Activated naive CD4-positive, alpha-beta T cell treated with anti-CD3 and anti-CD28 coated beads for 36 hours (primary cell): ENCODE data around the gene PTPRM. TPM values are rescaled to one million over a fixed set of nuclear protein-coding genes. Genes with fewer than 3 reads are reported as not detected.

ENCODE experiments used
- CTCF ChIA-PET: fragments of 350-600 bp; sonication (Branson Sonifier 250); formaldehyde crosslinking; loops from one replicate; lab custom pipeline; 2021; ENCODE audit warnings: antibody characterized with exemption; lab: Charles Lee
- DNase-seq: peaks from one replicate; pipeline ENCODE4 v3.0.0-alpha.2; 2020
- H3K27ac Mint-ChIP-seq: one replicate; pipeline ENCODE4 v1.8.0; 2021; ENCODE audit warnings: mild to moderate bottlenecking, mixed read lengths
- H3K27me3 Mint-ChIP-seq: one replicate; pipeline ENCODE4 v1.8.0; 2021; ENCODE audit warnings: low read depth, mixed read lengths
- H3K36me3 Mint-ChIP-seq: one replicate; pipeline ENCODE4 v1.8.0; 2021; ENCODE audit warnings: low read depth, mixed read lengths
- H3K4me1 Mint-ChIP-seq: one replicate; pipeline ENCODE4 v1.8.0; 2021; ENCODE audit warnings: low read depth, mixed read lengths
- H3K4me3 Mint-ChIP-seq: one replicate; pipeline ENCODE4 v1.8.0; 2021; ENCODE audit warnings: mild to moderate bottlenecking, moderate library complexity, mixed read lengths
- H3K9me3 Mint-ChIP-seq: one replicate; pipeline ENCODE4 v1.8.0; 2021; ENCODE audit warnings: mixed read lengths
- intact Hi-C: fragments of 100-400 bp; cut with micrococcal nuclease; formaldehyde crosslinking; loops from one replicate; pipeline ENCODE4 v1.15.1; 2023
- total RNA-seq, 2 experiments: library from RNA; stranded (reverse); gene quantifications; one replicate each; pipeline ENCODE4 v1.2.3, GENCODE V29; 2021

PTPRM gene
- total RNA-seq, 2 experiments from 2014 or later = 4.3 to 6.1 TPM

DNA sequence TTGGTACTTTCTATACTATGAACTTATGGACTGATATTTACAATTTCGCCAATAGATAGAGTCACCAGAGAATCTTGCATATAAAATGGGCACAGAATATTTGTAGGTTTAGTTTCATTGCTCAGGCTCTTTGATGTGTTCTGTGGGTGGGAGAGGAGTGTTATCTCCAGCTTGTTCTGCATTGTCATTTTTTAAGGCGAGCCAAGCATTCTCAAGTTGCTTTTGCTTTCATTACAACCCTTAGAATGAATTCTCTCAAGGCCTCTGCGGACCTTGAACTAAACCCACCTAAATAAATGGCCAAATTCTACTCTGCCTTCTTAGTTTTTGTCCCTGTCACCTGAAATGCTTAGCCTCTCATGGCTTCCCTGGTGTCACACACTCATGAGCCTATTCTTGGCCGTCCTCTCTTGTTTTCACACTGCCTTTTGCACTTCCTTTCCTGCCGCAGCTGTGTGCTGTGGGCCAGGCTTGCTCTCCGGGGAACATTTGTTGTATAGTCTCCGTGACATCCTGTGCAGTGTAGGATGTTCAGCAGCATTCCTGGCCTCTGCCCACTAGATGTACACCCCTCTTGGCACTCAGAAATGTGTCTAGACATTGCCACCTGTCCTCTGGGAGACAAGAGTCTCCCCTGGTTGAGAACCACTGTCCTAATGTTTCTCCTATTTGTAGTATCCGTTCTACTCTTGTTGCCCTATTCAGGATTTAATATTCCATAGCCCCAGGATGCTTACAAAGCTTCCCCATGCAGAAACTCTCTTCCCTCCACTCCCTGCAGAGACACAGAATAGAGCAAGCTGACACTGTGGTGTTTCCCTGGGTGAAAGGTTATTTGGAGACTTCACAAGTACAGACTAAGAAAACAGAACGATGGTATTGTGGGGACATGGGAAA lies 255.6 kb downstream of the PTPRM start:
- no peaks in the 10 kb centered on the region for H3K9me3 Mint-ChIP-seq
- no peak overlapping the region for H3K4me3 Mint-ChIP-seq
- H3K36me3 Mint-ChIP-seq = no peaks in the 10 kb centered on the region
- no peak overlapping the region for H3K27ac Mint-ChIP-seq
- CTCF ChIA-PET = no interaction called here
- no peaks in the 10 kb centered on the region for H3K27me3 Mint-ChIP-seq
- intact Hi-C loops = no loop called here
- DNase-seq = no peak
- H3K4me1 Mint-ChIP-seq = no peaks in the 10 kb centered on the region

DNA sequence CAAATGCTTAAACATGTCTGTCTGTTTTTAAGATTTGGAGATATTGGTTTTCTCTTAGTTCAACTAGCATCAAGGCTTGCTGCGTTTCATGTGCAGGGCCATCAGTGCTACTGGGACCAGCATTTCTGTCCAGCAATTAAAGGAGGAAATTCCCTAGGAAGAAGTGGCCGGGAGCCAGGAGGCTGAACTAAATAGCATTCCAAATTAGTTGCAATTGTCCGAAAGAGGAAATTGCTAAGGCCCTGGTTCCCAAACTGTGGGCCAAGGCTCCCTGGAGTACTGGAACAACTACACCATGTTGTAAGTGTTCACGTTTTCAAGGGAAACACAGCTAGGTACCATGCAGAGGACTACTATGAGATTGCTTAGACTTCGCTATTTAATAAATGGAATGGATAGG lies 257.9 kb downstream of the PTPRM start:
- no peak for DNase-seq
- Mint-ChIP-seq H3K27ac (no peak overlapping the region), H3K36me3 (no peaks in the 10 kb centered on the region), H3K4me1 (no peaks in the 10 kb centered on the region), H3K27me3 (no peaks in the 10 kb centered on the region), H3K4me3 (no peak overlapping the region), H3K9me3 (no peaks in the 10 kb centered on the region)
- CTCF ChIA-PET = no interaction called here
- intact Hi-C loops = no loop called here

- no peaks in the 10 kb centered on the region for H3K27me3 Mint-ChIP-seq
- intact Hi-C loops = no loop called here
- DNase-seq = no peak
- no peaks in the 10 kb centered on the region for H3K4me1 Mint-ChIP-seq
- no peak overlapping the region for H3K4me3 Mint-ChIP-seq
- peaks cover 6% of the 10 kb centered on the region for H3K9me3 Mint-ChIP-seq
- no peak overlapping the region for H3K27ac Mint-ChIP-seq
- CTCF ChIA-PET = no interaction called here
- H3K36me3 Mint-ChIP-seq = no peaks in the 10 kb centered on the region
Measured at GRCh38 chr18:7830468-7830867, 263.4 kb downstream of the PTPRM start.

DNA sequence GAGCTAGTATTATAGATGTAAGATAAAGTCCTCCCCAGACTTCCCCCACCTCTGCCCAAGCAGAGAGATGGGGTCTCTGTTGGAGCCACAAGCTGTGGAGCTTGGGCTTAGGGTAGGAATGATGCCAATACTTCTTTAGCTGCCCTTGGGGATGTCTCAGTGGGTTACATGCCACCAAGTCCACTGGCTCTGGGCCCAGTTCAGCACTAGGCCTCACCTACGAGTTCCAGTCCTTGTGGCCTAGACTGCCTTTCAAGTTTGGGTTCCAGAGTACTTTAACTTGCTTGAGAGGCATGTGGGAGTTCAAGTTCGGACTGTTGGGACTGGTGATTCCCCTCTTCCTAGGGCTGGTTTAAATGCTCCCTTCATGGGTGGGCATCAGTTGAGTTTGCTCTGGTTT lies 272.4 kb downstream of the PTPRM start:
- Mint-ChIP-seq H3K4me1 (no peaks in the 10 kb centered on the region), H3K4me3 (no peak overlapping the region), H3K36me3 (peaks cover 2% of the 10 kb centered on the region), H3K27ac (no peak overlapping the region), H3K9me3 (peaks cover 11% of the 10 kb centered on the region), H3K27me3 (no peaks in the 10 kb centered on the region)
- no peak for DNase-seq
- intact Hi-C loops = no loop called here
- CTCF ChIA-PET = no interaction called here

GRCh38 chr18:7840411-7840810 lies 273.3 kb downstream of the PTPRM start:
- DNase-seq = no peak
- no peaks in the 10 kb centered on the region for H3K4me1 Mint-ChIP-seq
- no peak overlapping the region for H3K4me3 Mint-ChIP-seq
- CTCF ChIA-PET = no interaction called here
- H3K27ac Mint-ChIP-seq = no peak overlapping the region
- H3K27me3 Mint-ChIP-seq = no peaks in the 10 kb centered on the region
- intact Hi-C loops = loop anchor here (1.0 kb wide), 1 partner anchor 28 kb away; no protein-coding TSS in a partner anchor
- peaks cover 16% of the 10 kb centered on the region for H3K9me3 Mint-ChIP-seq
- peaks cover 2% of the 10 kb centered on the region for H3K36me3 Mint-ChIP-seq

GRCh38 chr18:7844017-7844416 lies 276.9 kb downstream of the PTPRM start:
- no peak overlapping the region for H3K4me3 Mint-ChIP-seq
- intact Hi-C loops = no loop called here
- H3K9me3 Mint-ChIP-seq = peaks cover 14% of the 10 kb centered on the region
- H3K36me3 Mint-ChIP-seq = no peaks in the 10 kb centered on the region
- no peak for DNase-seq
- no peaks in the 10 kb centered on the region for H3K4me1 Mint-ChIP-seq
- CTCF ChIA-PET = no interaction called here
- no peak overlapping the region for H3K27ac Mint-ChIP-seq
- no peaks in the 10 kb centered on the region for H3K27me3 Mint-ChIP-seq

GRCh38 chr18:7844418-7844817 lies 277.3 kb downstream of the PTPRM start:
- H3K9me3 Mint-ChIP-seq = peaks cover 14% of the 10 kb centered on the region
- no peaks in the 10 kb centered on the region for H3K4me1 Mint-ChIP-seq
- H3K27me3 Mint-ChIP-seq = no peaks in the 10 kb centered on the region
- intact Hi-C loops = no loop called here
- DNase-seq = no peak
- H3K4me3 Mint-ChIP-seq = no peak overlapping the region
- H3K36me3 Mint-ChIP-seq = no peaks in the 10 kb centered on the region
- CTCF ChIA-PET = no interaction called here
- no peak overlapping the region for H3K27ac Mint-ChIP-seq

GRCh38 chr18:7846335-7846734 lies 279.2 kb downstream of the PTPRM start:
- no peak overlapping the region for H3K4me3 Mint-ChIP-seq
- H3K27ac Mint-ChIP-seq = no peak overlapping the region
- intact Hi-C loops = no loop called here

DNA sequence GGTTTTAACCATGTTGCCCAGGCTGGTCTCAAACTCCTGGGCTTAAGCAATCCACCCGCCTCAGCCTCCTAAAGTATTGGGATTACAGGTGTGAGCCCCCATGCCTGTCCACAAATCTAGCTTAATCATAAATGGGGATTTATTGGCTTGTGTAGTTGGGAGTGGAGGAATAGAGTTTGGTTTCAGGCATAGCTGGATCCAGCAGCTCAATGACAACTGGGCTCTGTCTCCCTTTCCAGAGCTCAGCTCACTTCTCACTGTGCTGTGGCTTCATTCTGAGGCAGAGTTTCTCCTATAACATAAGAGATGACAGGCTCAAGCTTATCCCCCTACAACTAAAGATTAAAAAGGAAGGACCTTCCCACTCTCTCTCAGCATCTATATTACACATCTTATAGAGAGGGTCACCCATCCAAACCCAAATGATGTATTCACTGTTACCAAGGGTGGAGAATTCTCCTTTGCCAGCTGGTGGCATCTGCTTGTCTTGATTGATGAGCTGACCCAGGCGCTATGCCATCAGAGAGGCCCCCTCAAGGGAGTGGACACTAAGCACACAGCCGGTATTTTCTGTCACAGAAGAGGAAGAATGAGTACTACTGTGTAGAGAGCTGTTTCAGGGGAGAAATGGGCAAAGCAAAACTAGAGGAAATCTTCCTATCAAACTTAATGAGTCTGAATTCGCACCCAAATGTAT lies 280.4 kb downstream of the PTPRM start:
- Mint-ChIP-seq H3K4me3 (no peak overlapping the region), H3K36me3 (no peaks in the 10 kb centered on the region), H3K27me3 (no peaks in the 10 kb centered on the region), H3K4me1 (no peaks in the 10 kb centered on the region), H3K27ac (no peak overlapping the region), H3K9me3 (peaks cover 17% of the 10 kb centered on the region)
- intact Hi-C loops = no loop called here
- DNase-seq = no peak
- CTCF ChIA-PET = no interaction called here

More at GRCh38 chr18:7846335-7846734, 279.2 kb downstream of the PTPRM start:
- CTCF ChIA-PET = no interaction called here
- no peaks in the 10 kb centered on the region for H3K36me3 Mint-ChIP-seq
- no peak for DNase-seq
- H3K9me3 Mint-ChIP-seq = peaks cover 17% of the 10 kb centered on the region
- H3K27me3 Mint-ChIP-seq = no peaks in the 10 kb centered on the region
- H3K4me1 Mint-ChIP-seq = no peaks in the 10 kb centered on the region

- DNase-seq = no peak
- CTCF ChIA-PET = no interaction called here
- no peaks in the 10 kb centered on the region for H3K36me3 Mint-ChIP-seq
- intact Hi-C loops = no loop called here
- H3K9me3 Mint-ChIP-seq = peaks cover 17% of the 10 kb centered on the region
- H3K4me3 Mint-ChIP-seq = no peak overlapping the region
- no peaks in the 10 kb centered on the region for H3K27me3 Mint-ChIP-seq
- no peak overlapping the region for H3K27ac Mint-ChIP-seq
- no peaks in the 10 kb centered on the region for H3K4me1 Mint-ChIP-seq
Measured at GRCh38 chr18:7848054-7848412, 280.9 kb downstream of the PTPRM start.

DNA sequence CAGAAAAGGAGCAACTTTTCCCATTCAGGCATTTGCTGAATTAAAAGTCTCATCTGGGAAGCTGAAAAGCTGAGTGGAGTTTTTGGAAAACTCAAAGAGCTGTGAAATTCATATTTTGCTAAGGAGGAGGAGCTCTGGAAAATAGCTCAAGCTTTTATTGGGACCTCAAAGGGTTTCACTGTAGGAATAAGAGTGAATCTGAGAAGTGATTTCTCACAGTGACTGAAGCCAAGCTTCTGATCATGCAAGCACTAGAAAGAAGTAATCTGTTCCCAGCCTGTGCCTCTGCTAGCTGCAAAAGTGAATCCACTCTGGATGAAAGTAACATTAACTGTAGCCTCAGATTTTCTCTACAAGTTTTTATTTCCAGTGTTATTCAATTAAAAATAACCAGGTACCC lies 283.3 kb downstream of the PTPRM start:
- Mint-ChIP-seq H3K27ac (no peak overlapping the region), H3K4me1 (no peaks in the 10 kb centered on the region), H3K4me3 (no peak overlapping the region), H3K9me3 (peaks cover 8% of the 10 kb centered on the region), H3K27me3 (no peaks in the 10 kb centered on the region), H3K36me3 (no peaks in the 10 kb centered on the region)
- no peak for DNase-seq
- intact Hi-C loops = no loop called here
- CTCF ChIA-PET = interaction anchor here (0.6 kb wide), 1 partner anchor 49 kb away, joined by 3 read pairs; no protein-coding TSS in a partner anchor

DNA sequence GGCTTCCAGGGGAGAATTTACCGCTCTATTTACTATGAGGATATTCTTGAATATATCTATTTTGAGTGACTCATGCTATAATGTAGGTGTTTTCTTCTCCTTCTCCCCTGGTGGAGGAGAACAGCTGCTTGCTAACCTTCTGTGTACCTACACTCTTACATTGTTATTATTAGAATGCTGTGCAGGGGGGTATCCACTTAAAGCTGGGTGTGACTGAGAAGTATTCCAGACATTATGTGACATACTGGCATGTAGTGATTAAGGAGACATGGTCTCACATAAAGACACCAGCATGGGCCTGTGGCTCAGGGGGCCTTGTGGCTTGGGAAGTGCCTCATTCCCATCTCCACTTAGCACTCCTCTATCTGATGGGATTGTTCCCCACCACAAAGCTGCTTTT lies 287.9 kb downstream of the PTPRM start:
- intact Hi-C loops = no loop called here
- no peak overlapping the region for H3K27ac Mint-ChIP-seq
- H3K36me3 Mint-ChIP-seq = no peaks in the 10 kb centered on the region
- DNase-seq = no peak
- H3K4me3 Mint-ChIP-seq = no peak overlapping the region
- CTCF ChIA-PET = no interaction called here
- H3K9me3 Mint-ChIP-seq = peaks cover 4% of the 10 kb centered on the region
- H3K4me1 Mint-ChIP-seq = no peaks in the 10 kb centered on the region
- no peaks in the 10 kb centered on the region for H3K27me3 Mint-ChIP-seq

- no peaks in the 10 kb centered on the region for H3K4me1 Mint-ChIP-seq
- DNase-seq = no peak
- CTCF ChIA-PET = no interaction called here
- peaks cover 4% of the 10 kb centered on the region for H3K9me3 Mint-ChIP-seq
- H3K4me3 Mint-ChIP-seq = no peak overlapping the region
- intact Hi-C loops = no loop called here
- no peaks in the 10 kb centered on the region for H3K27me3 Mint-ChIP-seq
- no peak overlapping the region for H3K27ac Mint-ChIP-seq
- H3K36me3 Mint-ChIP-seq = no peaks in the 10 kb centered on the region
Measured at GRCh38 chr18:7855671-7856070, 288.6 kb downstream of the PTPRM start.
